SU-DHL-6 (cell line): ENCODE results near the gene PLCD1.

ENCODE experiments used
- H2AFZ ChIP-seq: fragments of 200-600 bp; sonication (generic); 2 replicates; pipeline ENCODE4 v1.6.1; 2014; ENCODE audit warnings: low read depth, mild to moderate bottlenecking, moderate library complexity, mixed read lengths, antibody characterized with exemption, low read length; ENCODE audit not compliant: severe bottlenecking
- H3F3A ChIP-seq: fragments of 200-600 bp; shearing (Covaris generic); 2 replicates; pipeline ENCODE4 v1.6.0; 2016; ENCODE audit warnings: antibody characterized with exemption, mild to moderate bottlenecking; ENCODE audit not compliant: insufficient read depth
- H3K27ac ChIP-seq: fragments of 200-600 bp; sonication (generic); 2 replicates; pipeline ENCODE4 v1.5.1; 2016; ENCODE audit warnings: low read depth, mild to moderate bottlenecking, low read length, moderate library complexity, mixed read lengths
- H3K27me3 ChIP-seq: fragments of 200-600 bp; sonication (generic), shearing (Covaris generic); 2 replicates; pipeline ENCODE4 v1.6.0; 2014; ENCODE audit warnings: mild to moderate bottlenecking, low read length
- H3K36me3 ChIP-seq: fragments of 200-600 bp; sonication (generic); 2 replicates; pipeline ENCODE4 v1.6.1; 2014; ENCODE audit warnings: mild to moderate bottlenecking, low read length, mixed read lengths
- H3K4me2 ChIP-seq: fragments of 300-600, 200-600 bp; shearing (Covaris generic), sonication (generic); 2 replicates; pipeline ENCODE4 v1.6.0; 2014; ENCODE audit warnings: low read length, low read depth, mild to moderate bottlenecking; ENCODE audit not compliant: poor library complexity, severe bottlenecking
- H3K4me3 ChIP-seq: fragments of 200-600 bp; sonication (generic); 2 replicates; pipeline ENCODE4 v1.5.1; 2014; ENCODE audit warnings: antibody characterized with exemption, low read length, mild to moderate bottlenecking, mixed read lengths; ENCODE audit not compliant: insufficient read depth, poor library complexity, severe bottlenecking
- H3K79me2 ChIP-seq: fragments of 200-600 bp; sonication (generic); 2 replicates; pipeline ENCODE4 v1.6.1; 2014; ENCODE audit warnings: mild to moderate bottlenecking, low read length, moderate library complexity; ENCODE audit not compliant: insufficient read depth
- H3K9ac ChIP-seq: fragments of 200-600 bp; sonication (generic); 2 replicates; pipeline ENCODE4 v1.7.0; 2014; ENCODE audit warnings: mild to moderate bottlenecking, low read length
- H3K9me2 ChIP-seq: fragments of 200-600 bp; sonication (generic); replicated peaks from 2 replicates; pipeline ENCODE4 v1.6.1; 2014; ENCODE audit warnings: low read length; ENCODE audit not compliant: insufficient read depth
- H3K9me3 ChIP-seq: fragments of 200-600 bp; sonication (generic); 2 replicates; pipeline ENCODE4 v1.6.1; 2014; ENCODE audit warnings: low read length, mixed read lengths; ENCODE audit not compliant: insufficient read depth
- H4K20me1 ChIP-seq: fragments of 200-600 bp; sonication (generic); 2 replicates; pipeline ENCODE4 v1.6.1; 2014; ENCODE audit warnings: low read depth, mild to moderate bottlenecking, antibody characterized with exemption, low read length, moderate library complexity, mixed read lengths
- EZH2phosphoT487 ChIP-seq: fragments of 200-600 bp; sonication (generic), shearing (Covaris generic); conservative IDR thresholded peaks from 2 replicates; pipeline ENCODE4 v1.6.1; 2018; ENCODE audit warnings: mild to moderate bottlenecking, antibody characterized with exemption, low read length, moderate library complexity, mixed read lengths
- TF ChIP-seq, protein P1 (sequence below): fragments of 200-600 bp; sonication (generic); IDR thresholded peaks from one replicate; pipeline ENCODE4 v1.5.1; 2017; ENCODE audit warnings: antibody characterized with exemption, mild to moderate bottlenecking, low read length, moderate library complexity; ENCODE audit not compliant: insufficient read depth, poor library complexity, severe bottlenecking

Gene PLCD1

DNA sequence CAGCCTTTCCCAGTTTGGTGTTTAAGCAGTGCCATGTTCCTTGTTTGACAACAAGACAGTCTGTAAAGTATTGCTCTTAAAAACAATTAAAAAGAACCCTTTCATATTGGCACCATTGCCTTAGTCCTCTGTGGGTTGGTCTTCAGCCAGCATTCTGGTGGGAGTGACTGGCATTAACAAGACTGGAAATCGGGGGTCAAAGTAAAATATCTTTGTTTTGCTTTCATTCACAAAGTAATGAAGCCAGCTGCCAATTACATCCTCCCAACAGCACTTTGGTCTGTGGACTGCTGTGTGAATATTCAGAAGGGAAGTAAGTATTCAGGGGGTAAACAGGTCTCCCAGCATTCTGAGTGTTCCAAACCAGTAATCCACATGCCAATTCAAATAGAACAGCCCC, 47.1 kb downstream of the PLCD1 start:
- Histone ChIP-seq H2AFZ (no peak overlapping the region), H3K27ac (no peak overlapping the region), H3K9ac (no peak overlapping the region), H3K4me2 (no peak overlapping the region), H3K9me2 (no peaks in the 10 kb centered on the region), H3K79me2 (no peaks in the 10 kb centered on the region), H3K9me3 (no peaks in the 10 kb centered on the region), H3K4me3 (no peak overlapping the region), H3K36me3 (no peaks in the 10 kb centered on the region), H3K27me3 (no peaks in the 10 kb centered on the region), H3F3A (no peaks in the 10 kb centered on the region), H4K20me1 (no peaks in the 10 kb centered on the region)
- TF ChIP-seq, protein P1, sequence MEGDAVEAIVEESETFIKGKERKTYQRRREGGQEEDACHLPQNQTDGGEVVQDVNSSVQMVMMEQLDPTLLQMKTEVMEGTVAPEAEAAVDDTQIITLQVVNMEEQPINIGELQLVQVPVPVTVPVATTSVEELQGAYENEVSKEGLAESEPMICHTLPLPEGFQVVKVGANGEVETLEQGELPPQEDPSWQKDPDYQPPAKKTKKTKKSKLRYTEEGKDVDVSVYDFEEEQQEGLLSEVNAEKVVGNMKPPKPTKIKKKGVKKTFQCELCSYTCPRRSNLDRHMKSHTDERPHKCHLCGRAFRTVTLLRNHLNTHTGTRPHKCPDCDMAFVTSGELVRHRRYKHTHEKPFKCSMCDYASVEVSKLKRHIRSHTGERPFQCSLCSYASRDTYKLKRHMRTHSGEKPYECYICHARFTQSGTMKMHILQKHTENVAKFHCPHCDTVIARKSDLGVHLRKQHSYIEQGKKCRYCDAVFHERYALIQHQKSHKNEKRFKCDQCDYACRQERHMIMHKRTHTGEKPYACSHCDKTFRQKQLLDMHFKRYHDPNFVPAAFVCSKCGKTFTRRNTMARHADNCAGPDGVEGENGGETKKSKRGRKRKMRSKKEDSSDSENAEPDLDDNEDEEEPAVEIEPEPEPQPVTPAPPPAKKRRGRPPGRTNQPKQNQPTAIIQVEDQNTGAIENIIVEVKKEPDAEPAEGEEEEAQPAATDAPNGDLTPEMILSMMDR = no peak
- no peak for TF ChIP-seq EZH2phosphoT487

GRCh38 chr3:37981348-37981664, 48.1 kb downstream of the PLCD1 start:
- no peaks in the 10 kb centered on the region for H3F3A ChIP-seq
- no peaks in the 10 kb centered on the region for H4K20me1 ChIP-seq
- no peak for TF ChIP-seq EZH2phosphoT487
- TF ChIP-seq, protein P1 = no peak
- no peak overlapping the region for H3K4me2 ChIP-seq
- no peak overlapping the region for H3K9ac ChIP-seq
- H3K79me2 ChIP-seq = no peaks in the 10 kb centered on the region
- H2AFZ ChIP-seq = no peak overlapping the region
- no peaks in the 10 kb centered on the region for H3K36me3 ChIP-seq
- H3K27ac ChIP-seq = no peak overlapping the region
- H3K4me3 ChIP-seq = no peak overlapping the region
- no peaks in the 10 kb centered on the region for H3K27me3 ChIP-seq
- no peaks in the 10 kb centered on the region for H3K9me2 ChIP-seq
- no peaks in the 10 kb centered on the region for H3K9me3 ChIP-seq

DNA sequence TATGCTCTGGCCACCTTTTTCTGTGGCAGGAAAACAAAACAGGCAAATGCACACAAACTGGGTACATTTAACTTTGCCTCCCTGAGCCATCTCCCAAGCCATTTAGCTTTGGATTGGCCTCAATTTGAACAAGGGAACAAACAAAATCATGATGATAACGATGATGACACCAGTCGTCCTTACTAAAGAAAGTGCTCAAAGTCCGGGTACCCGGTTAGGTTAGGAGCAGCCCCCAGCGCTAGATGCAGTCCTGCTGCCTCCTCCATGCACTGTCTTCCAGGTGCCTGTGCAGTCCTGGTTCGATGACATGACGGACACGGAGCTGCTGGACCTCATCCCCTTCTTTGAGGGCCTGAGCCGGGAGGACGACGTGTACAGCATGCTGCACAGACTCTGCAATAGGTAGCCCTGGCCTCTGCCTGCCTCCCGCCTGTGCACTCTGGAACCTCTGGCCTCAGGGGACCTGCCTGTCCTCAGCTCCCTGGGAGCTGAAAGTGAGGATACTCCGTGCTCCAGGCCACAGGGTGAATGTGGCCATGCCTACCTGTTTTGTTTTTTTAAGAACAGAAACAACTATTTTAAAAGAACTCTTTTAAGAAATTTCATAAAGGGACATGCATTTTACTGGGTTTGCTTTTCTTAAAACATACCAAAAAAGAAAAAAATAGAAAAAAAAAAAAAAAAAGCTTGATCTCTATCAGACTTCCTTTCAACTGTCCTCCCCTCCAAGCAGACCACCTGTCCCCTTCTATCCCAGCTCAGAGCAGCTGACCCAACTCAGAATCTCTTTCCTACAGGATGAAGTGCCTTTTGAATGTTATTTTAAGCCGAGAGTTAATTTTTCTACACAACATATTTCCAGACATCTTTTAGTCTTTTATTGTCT, 48.7 kb downstream of the PLCD1 start:
- Histone ChIP-seq H3K9ac (no peak overlapping the region), H3F3A (no peaks in the 10 kb centered on the region), H4K20me1 (no peaks in the 10 kb centered on the region), H3K9me3 (no peaks in the 10 kb centered on the region), H3K27me3 (no peaks in the 10 kb centered on the region), H3K27ac (no peak overlapping the region), H3K4me3 (no peak overlapping the region), H2AFZ (no peak overlapping the region), H3K4me2 (no peak overlapping the region), H3K36me3 (no peaks in the 10 kb centered on the region), H3K79me2 (no peaks in the 10 kb centered on the region), H3K9me2 (no peaks in the 10 kb centered on the region)
- TF ChIP-seq EZH2phosphoT487 = no peak
